ENCODE data around the gene FADS2.

DNA sequence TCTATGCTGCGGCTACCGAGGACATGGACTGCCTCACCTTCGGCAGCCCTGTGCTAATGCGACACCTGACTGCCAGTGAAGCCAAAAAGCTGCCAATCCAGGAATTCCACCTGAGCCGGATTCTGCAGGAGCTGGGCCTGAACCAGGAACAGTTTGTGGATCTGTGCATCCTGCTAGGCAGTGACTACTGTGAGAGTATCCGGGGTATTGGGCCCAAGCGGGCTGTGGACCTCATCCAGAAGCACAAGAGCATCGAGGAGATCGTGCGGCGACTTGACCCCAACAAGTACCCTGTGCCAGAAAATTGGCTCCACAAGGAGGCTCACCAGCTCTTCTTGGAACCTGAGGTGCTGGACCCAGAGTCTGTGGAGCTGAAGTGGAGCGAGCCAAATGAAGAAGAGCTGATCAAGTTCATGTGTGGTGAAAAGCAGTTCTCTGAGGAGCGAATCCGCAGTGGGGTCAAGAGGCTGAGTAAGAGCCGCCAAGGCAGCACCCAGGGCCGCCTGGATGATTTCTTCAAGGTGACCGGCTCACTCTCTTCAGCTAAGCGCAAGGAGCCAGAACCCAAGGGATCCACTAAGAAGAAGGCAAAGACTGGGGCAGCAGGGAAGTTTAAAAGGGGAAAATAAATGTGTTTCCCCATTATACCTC is 32.1 kb upstream of the FADS2 start:
- TF ChIP-seq ZFP3 (CRISPR knock-in tag; IDR thresholded peaks at IDR 0.05) (no peak), TCF4 (CRISPR knock-in tag; IDR thresholded peaks at IDR 0.05; ENCODE audit: borderline replicate concordance) (no peak), ZNF565 (CRISPR knock-in tag; conservative IDR thresholded peaks at IDR 0.05; ENCODE audit: low read depth) (no peak), ARNTL (CRISPR knock-in tag; IDR thresholded peaks at IDR 0.05; ENCODE audit: borderline replicate concordance, low read depth) (no peak), ZFP30 (CRISPR knock-in tag; IDR thresholded peaks at IDR 0.05) (no peak)
- TF ChIP-seq, protein P1, sequence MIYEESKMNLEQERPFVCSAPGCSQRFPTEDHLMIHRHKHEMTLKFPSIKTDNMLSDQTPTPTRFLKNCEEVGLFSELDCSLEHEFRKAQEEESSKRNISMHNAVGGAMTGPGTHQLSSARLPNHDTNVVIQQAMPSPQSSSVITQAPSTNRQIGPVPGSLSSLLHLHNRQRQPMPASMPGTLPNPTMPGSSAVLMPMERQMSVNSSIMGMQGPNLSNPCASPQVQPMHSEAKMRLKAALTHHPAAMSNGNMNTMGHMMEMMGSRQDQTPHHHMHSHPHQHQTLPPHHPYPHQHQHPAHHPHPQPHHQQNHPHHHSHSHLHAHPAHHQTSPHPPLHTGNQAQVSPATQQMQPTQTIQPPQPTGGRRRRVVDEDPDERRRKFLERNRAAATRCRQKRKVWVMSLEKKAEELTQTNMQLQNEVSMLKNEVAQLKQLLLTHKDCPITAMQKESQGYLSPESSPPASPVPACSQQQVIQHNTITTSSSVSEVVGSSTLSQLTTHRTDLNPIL (CRISPR knock-in tag; IDR thresholded peaks at IDR 0.05; ENCODE audit: low read depth): no peak
